HepG2 (cell line): ENCODE results near the gene TP73.

ENCODE experiments used
- ATAD3A ChIP-seq: sonication (generic); formaldehyde crosslinking; IDR thresholded peaks from 2 replicates; pipeline ENCODE4 v1.4.0; 2020; ENCODE audit warnings: missing genetic modification reagents
- CREB1 ChIP-seq, 2 experiments: fragments of 450-650 bp in 1 of 2; IDR thresholded peaks; 2 replicates each; pipeline ENCODE4 v1.6.1; 2016 to 2017; ENCODE audit warnings: control low read depth in 1 of 2, mild to moderate bottlenecking in 1 of 2, missing compliant biosample characterization in 1 of 2, missing genetic modification characterization in 1 of 2
- CSRNP1 ChIP-seq: sonication (generic); formaldehyde crosslinking; IDR thresholded peaks from 2 replicates; pipeline ENCODE4 v1.8.1; 2023; ENCODE audit warnings: mild to moderate bottlenecking, missing genetic modification reagents
- NBN ChIP-seq: fragments of 450-650 bp; conservative IDR thresholded peaks from 2 replicates; pipeline ENCODE4 v1.6.1; 2017
- PHF8 ChIP-seq: sonication (generic); formaldehyde crosslinking; IDR thresholded peaks from 2 replicates; pipeline ENCODE4 v1.5.0; 2020; ENCODE audit warnings: missing genetic modification reagents
- POLR2A ChIP-seq, 2 experiments: IDR thresholded peaks; 2 replicates each; pipeline ENCODE4 v1.6.1; 2011; ENCODE audit warnings: low read depth in 2 of 2, low read length in 2 of 2, mild to moderate bottlenecking in 1 of 2, moderate library complexity in 1 of 2; ENCODE audit not compliant: insufficient read depth in 1 of 2
- ZFYVE20 ChIP-seq: sonication (generic); formaldehyde crosslinking; IDR thresholded peaks from 2 replicates; pipeline ENCODE4 v1.8.0; 2023; ENCODE audit warnings: low read depth, mild to moderate bottlenecking, moderate library complexity, missing genetic modification reagents, borderline replicate concordance
- ZNF382 ChIP-seq: sonication (generic); formaldehyde crosslinking; IDR thresholded peaks from 2 replicates; pipeline ENCODE4 v1.5.0; 2020; ENCODE audit warnings: missing genetic modification reagents, mild to moderate bottlenecking, borderline replicate concordance
- ZNF709 ChIP-seq: sonication (generic); formaldehyde crosslinking; IDR thresholded peaks from 2 replicates; pipeline ENCODE4 v1.5.0; 2020; ENCODE audit warnings: mild to moderate bottlenecking, missing genetic modification reagents
- TF ChIP-seq, protein P1 (sequence below), 2 experiments: IDR thresholded peaks; 2 replicates each; pipeline ENCODE4 v1.6.1; 2011 to 2012; ENCODE audit warnings: low read length in 2 of 2, borderline replicate concordance in 1 of 2, low read depth in 1 of 2, mild to moderate bottlenecking in 1 of 2, moderate library complexity in 1 of 2

- no peak for TF ChIP-seq ZNF709 (CRISPR knock-in tag)
- no peak for TF ChIP-seq CSRNP1 (CRISPR knock-in tag)
- TF ChIP-seq CREB1 (IDR thresholded peaks at IDR 0.05) = no peak
- no peak for TF ChIP-seq CREB1 (CRISPR knock-in tag; IDR thresholded peaks at IDR 0.05)
- no peak for TF ChIP-seq NBN
- TF ChIP-seq POLR2A (IDR thresholded peaks at IDR 0.05; ENCODE audit: insufficient read depth in 1 of 2, low read depth in 2 of 2, low read length in 2 of 2) = no peak
- no peak for TF ChIP-seq ZFYVE20 (CRISPR knock-in tag)
- no peak for TF ChIP-seq ATAD3A (CRISPR knock-in tag)
- no peak for TF ChIP-seq ZNF382 (CRISPR knock-in tag)
- TF ChIP-seq PHF8 (CRISPR knock-in tag) = no peak
- TF ChIP-seq, protein P1, sequence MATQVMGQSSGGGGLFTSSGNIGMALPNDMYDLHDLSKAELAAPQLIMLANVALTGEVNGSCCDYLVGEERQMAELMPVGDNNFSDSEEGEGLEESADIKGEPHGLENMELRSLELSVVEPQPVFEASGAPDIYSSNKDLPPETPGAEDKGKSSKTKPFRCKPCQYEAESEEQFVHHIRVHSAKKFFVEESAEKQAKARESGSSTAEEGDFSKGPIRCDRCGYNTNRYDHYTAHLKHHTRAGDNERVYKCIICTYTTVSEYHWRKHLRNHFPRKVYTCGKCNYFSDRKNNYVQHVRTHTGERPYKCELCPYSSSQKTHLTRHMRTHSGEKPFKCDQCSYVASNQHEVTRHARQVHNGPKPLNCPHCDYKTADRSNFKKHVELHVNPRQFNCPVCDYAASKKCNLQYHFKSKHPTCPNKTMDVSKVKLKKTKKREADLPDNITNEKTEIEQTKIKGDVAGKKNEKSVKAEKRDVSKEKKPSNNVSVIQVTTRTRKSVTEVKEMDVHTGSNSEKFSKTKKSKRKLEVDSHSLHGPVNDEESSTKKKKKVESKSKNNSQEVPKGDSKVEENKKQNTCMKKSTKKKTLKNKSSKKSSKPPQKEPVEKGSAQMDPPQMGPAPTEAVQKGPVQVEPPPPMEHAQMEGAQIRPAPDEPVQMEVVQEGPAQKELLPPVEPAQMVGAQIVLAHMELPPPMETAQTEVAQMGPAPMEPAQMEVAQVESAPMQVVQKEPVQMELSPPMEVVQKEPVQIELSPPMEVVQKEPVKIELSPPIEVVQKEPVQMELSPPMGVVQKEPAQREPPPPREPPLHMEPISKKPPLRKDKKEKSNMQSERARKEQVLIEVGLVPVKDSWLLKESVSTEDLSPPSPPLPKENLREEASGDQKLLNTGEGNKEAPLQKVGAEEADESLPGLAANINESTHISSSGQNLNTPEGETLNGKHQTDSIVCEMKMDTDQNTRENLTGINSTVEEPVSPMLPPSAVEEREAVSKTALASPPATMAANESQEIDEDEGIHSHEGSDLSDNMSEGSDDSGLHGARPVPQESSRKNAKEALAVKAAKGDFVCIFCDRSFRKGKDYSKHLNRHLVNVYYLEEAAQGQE (IDR thresholded peaks at IDR 0.05; ENCODE audit: borderline replicate concordance in 1 of 2, low read depth in 1 of 2, low read length in 2 of 2) = no peak
These were observed 91.1 kb downstream of the TP73 start for GRCh38 chr1:3743421-3743820.
